Cardiac muscle cell (in vitro differentiated cells and primary cell): Measurements from ENCODE around the gene EIF3L. TPM values are rescaled to one million over a fixed set of nuclear protein-coding genes. Genes with fewer than 3 reads are reported as not detected.

ENCODE experiments used
- DNase-seq, 2 donors: peaks; one replicate each; pipeline versions ENCODE4 v3.0.0 to v3.0.0-alpha.2; 2010 to 2017; ENCODE audit warnings: low read depth in 1 of 2, low spot score in 1 of 2
- H3K27ac ChIP-seq: fragments of 200-600 bp; sonication (generic); 2 replicates; pipeline ENCODE4 v1.5.1; 2016
- H3K27me3 ChIP-seq: fragments of 200-600 bp; sonication (generic); 2 replicates; pipeline ENCODE4 v1.6.0; 2016; ENCODE audit warnings: control low read depth
- H3K36me3 ChIP-seq: fragments of 200-600 bp; sonication (generic); 2 replicates; pipeline ENCODE4 v1.5.1; 2016; ENCODE audit warnings: control low read depth
- H3K4me1 ChIP-seq: fragments of 200-600 bp; sonication (generic); 2 replicates; pipeline ENCODE4 v1.8.1; 2017; ENCODE audit warnings: low read depth, mild to moderate bottlenecking, mixed run types
- H3K4me3 ChIP-seq: fragments of 200-600 bp; sonication (generic); 2 replicates; pipeline ENCODE4 v1.5.1; 2016; ENCODE audit warnings: mild to moderate bottlenecking
- H3K9me3 ChIP-seq: fragments of 200-600 bp; sonication (generic); 2 replicates; pipeline ENCODE4 v1.5.1; 2017; ENCODE audit warnings: low read depth, mild to moderate bottlenecking, control low read depth
- polyA plus RNA-seq: library from polyadenylated mRNA; unstranded; fragments of >200 nt; fragmentation: Nextera tagmentation; extraction: Ambion mirVana; gene quantifications from 2 replicates; pipeline ENCODE4 v1.2.1, GENCODE V29; 2016
- total RNA-seq: library from RNA; depleted of rRNA; stranded (reverse); fragments of >200 nt; gene quantifications from 2 replicates; pipeline ENCODE4 v1.2.3, GENCODE V29; 2016
- TF ChIP-seq, protein P1 (sequence below): IDR thresholded peaks from 2 replicates; pipeline ENCODE4 v1.5.1; 2012; ENCODE audit warnings: low read depth, mild to moderate bottlenecking, low read length

Gene EIF3L
- total and polyA plus RNA-seq, 2 experiments from 2014 or later, result 213 to 422 TPM

DNA sequence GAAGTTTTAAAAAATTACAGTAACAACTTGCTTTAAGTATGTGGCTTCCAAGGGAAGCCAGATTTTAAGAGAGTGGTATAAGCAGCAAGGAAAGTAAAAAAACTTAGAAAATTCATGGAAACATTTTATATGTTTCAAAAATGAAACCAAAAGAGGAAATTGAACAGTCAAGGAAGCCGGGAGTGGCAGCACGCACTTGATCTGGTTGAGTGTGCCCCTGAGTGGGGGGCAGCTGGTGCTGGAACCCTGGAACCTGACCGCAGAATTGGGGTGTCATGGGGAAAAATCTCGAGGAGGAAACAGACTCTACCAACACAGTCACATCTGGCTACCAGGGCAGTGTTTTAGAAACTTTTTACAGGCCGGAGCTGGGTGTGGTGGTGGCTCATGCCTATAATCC is 70.9 kb downstream of the EIF3L start:
- Histone ChIP-seq H3K27ac (no peak overlapping the region), H3K4me1 (no peaks in the 10 kb centered on the region), H3K27me3 (no peaks in the 10 kb centered on the region), H3K36me3 (peaks cover 6% of the 10 kb centered on the region), H3K4me3 (no peak overlapping the region), H3K9me3 (no peaks in the 10 kb centered on the region)
- TF ChIP-seq, protein P1, sequence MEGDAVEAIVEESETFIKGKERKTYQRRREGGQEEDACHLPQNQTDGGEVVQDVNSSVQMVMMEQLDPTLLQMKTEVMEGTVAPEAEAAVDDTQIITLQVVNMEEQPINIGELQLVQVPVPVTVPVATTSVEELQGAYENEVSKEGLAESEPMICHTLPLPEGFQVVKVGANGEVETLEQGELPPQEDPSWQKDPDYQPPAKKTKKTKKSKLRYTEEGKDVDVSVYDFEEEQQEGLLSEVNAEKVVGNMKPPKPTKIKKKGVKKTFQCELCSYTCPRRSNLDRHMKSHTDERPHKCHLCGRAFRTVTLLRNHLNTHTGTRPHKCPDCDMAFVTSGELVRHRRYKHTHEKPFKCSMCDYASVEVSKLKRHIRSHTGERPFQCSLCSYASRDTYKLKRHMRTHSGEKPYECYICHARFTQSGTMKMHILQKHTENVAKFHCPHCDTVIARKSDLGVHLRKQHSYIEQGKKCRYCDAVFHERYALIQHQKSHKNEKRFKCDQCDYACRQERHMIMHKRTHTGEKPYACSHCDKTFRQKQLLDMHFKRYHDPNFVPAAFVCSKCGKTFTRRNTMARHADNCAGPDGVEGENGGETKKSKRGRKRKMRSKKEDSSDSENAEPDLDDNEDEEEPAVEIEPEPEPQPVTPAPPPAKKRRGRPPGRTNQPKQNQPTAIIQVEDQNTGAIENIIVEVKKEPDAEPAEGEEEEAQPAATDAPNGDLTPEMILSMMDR, result no peak
- DNase-seq, result no peak

GRCh38 chr22:37922191-37922590 is 73.0 kb downstream of the EIF3L start:
- Histone ChIP-seq H3K27me3 (no peaks in the 10 kb centered on the region), H3K36me3 (peaks cover 15% of the 10 kb centered on the region)

DNA sequence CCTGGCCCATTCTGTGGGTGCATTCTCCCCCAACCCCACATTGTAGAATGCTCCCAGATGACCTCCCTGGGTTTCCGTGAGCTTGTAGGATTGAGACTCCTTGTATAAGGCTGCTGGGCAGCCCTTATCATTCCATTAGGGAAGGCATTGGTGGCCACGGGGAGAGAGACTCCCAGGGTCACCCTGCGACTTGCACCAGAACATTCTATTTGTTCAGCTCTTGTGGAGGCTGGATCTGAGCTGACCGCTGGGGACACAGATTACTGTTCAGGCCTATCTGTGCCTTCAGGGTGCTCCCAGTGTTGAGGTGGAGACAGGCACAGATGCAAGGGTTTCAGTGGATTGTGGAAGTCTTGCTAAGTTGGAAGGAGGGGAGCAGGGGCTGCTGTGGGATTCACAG is 74.7 kb downstream of the EIF3L start:
- no peaks in the 10 kb centered on the region for H3K9me3 ChIP-seq
- H3K4me3 ChIP-seq, result no peak overlapping the region
- H3K27ac ChIP-seq, result no peak overlapping the region
- no peaks in the 10 kb centered on the region for H3K27me3 ChIP-seq
- H3K4me1 ChIP-seq, result no peaks in the 10 kb centered on the region
- TF ChIP-seq, protein P1, result no peak
- peaks cover 19% of the 10 kb centered on the region for H3K36me3 ChIP-seq
- DNase-seq, result no peak

More at GRCh38 chr22:37922191-37922590, 73.0 kb downstream of the EIF3L start:
- Histone ChIP-seq H3K9me3 (no peaks in the 10 kb centered on the region), H3K27ac (no peak overlapping the region), H3K4me1 (no peaks in the 10 kb centered on the region), H3K4me3 (no peak overlapping the region)
- DNase-seq, result no peak
- TF ChIP-seq, protein P1, result no peak

- no peaks in the 10 kb centered on the region for H3K4me1 ChIP-seq
- H3K9me3 ChIP-seq, result no peaks in the 10 kb centered on the region
- H3K27ac ChIP-seq, result no peak overlapping the region
- TF ChIP-seq, protein P1, result no peak
- no peak for DNase-seq
- no peaks in the 10 kb centered on the region for H3K27me3 ChIP-seq
- peaks cover 15% of the 10 kb centered on the region for H3K36me3 ChIP-seq
- H3K4me3 ChIP-seq, result no peak overlapping the region
Measured at GRCh38 chr22:37924386-37925065, 75.3 kb downstream of the EIF3L start.

DNA sequence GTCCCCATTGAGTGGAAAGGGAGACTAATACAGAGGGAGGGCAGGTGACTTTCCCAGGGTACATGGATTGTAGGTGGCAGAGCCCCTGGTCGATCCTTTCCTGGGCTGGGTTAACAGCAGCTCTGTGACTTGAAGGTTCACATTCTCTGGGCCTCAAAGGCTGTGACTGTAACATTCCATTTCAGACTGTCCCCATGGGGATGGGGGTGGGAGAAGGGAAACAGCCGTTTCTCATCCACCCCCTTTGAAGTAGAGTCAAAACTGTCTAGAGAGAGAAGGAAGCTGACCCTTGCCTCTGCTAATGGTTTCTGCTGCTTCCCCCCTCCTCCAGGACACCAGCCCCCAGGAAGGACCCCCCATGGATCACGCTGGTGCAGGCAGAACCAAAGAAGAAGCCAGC is 76.1 kb downstream of the EIF3L start:
- no peak for DNase-seq
- H3K27me3 ChIP-seq, result no peaks in the 10 kb centered on the region
- H3K9me3 ChIP-seq, result no peaks in the 10 kb centered on the region
- H3K4me1 ChIP-seq, result no peaks in the 10 kb centered on the region
- H3K27ac ChIP-seq, result no peak overlapping the region
- no peak overlapping the region for H3K4me3 ChIP-seq
- TF ChIP-seq, protein P1, result no peak
- peaks cover 15% of the 10 kb centered on the region for H3K36me3 ChIP-seq

DNA sequence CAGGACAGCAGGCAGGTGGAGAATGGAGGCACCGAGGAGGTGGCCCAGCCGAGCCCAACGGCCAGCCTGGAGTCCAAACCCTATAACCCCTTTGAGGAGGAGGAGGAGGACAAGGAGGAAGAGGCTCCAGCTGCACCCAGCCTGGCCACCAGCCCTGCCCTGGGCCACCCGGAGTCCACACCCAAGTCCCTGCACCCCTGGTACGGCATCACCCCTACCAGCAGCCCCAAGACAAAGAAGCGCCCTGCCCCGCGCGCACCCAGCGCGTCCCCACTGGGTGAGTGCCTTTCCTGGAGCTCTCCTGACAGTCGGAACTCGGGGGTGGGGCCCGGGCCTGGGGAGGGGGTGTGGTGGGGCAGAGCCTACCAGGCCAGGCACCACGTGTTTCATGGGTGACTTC is 76.5 kb downstream of the EIF3L start:
- TF ChIP-seq, protein P1, result no peak
- DNase-seq, result no peak
- no peaks in the 10 kb centered on the region for H3K4me1 ChIP-seq
- H3K4me3 ChIP-seq, result no peak overlapping the region
- peaks cover 15% of the 10 kb centered on the region for H3K36me3 ChIP-seq
- no peaks in the 10 kb centered on the region for H3K9me3 ChIP-seq
- H3K27me3 ChIP-seq, result no peaks in the 10 kb centered on the region
- no peak overlapping the region for H3K27ac ChIP-seq
